HG02642 (cell line): Measurements from ENCODE around the gene TXNL1.
"Not testable (repeated sequence)": the region's sequence is repeated elsewhere in the genome, so short reads cannot be mapped to it uniquely, and the experiment has no call there.

ENCODE experiments used
- ATAC-seq: cut with Tn5 transposase; IDR thresholded peaks from one replicate; pipeline ENCODE4 v1.9.1; 2021; ENCODE audit warnings: mild to moderate bottlenecking; ENCODE audit not compliant: unreplicated experiment, poor library complexity

The TXNL1 gene

GRCh38 chr18:56638232-56639103, at the start of gene TXNL1:
TXNL1 (minus strand) TSS chr18:56638592; CDS start chr18:56638440, 152 bp downstream.
- ATAC-seq = peak; percentile 96

DNA sequence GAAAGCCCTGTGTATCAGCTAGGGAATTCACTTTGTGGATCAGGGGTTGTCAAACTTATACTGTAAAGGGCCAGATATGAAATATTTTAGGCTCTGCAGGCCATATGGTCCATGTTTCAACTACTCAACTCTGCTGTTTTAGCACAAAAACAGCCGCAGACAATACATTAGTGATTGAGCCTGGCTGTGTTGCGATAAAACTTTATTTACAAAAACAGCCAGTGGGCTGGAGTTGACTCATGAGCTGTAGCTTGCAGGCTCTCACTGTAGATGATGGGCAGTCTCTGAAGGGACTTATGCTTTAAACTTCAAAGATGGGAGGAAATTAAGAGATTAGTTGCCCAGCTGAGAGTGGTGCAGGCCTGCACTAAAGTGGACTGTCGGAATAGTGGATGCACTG, 45.9 kb upstream of the TXNL1 start:
- ATAC-seq = no peak

DNA sequence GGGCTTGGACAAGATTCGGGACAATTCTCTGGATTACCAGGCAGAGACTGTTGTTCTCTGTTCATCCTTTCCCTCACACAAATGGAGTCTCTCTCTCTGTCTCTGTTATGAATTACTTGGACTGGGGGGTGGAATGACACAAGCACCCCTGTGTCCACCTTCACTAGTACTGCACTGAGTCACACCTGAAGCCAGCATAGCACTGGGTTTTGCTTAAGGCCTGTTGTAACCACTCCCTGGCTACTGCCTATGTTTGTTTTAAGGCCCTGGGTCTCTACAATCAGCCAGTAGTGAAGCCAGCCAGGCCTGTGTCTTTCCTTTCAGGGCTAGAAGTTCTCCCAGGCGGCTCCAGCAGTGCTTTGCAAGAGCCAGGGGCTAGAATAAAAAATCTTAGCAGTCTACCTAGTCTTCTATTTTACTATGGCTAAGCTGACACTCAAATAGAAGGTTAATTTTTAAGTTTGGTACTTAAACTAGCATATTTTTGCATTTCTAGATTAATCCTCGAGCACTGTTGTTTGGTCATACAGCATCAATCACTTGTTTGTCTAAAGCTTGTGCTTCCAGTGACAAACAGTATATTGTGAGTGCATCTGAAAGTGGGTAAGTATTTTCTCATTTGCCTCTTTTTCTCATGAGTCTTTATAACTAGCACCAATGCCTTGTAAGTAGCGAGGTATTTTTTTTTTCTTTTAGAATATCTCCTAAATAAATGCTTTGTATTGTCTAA, 40.6 kb upstream of the TXNL1 start:
- no peak for ATAC-seq

GRCh38 chr18:56676639-56677038, 38.2 kb upstream of the TXNL1 start:
- no peak for ATAC-seq

DNA sequence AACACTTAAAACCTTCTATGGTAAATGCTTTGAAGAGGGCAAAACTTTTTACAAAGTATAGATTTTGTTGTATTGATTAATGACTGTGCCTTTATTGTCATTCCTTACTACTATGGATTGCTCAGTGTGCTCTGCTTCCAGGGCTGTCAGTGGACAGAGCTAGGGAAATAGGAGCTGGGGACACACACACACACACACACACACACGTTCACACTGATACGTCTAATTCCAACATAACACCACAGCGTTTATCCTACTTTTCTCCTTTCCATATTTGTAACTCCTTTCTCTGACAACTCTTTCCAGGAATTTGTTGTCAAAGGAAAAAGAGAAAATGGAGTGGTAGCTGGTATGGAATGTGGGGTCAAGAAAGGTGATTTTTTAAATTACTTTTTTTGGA, 34.6 kb upstream of the TXNL1 start:
- no peak for ATAC-seq

DNA sequence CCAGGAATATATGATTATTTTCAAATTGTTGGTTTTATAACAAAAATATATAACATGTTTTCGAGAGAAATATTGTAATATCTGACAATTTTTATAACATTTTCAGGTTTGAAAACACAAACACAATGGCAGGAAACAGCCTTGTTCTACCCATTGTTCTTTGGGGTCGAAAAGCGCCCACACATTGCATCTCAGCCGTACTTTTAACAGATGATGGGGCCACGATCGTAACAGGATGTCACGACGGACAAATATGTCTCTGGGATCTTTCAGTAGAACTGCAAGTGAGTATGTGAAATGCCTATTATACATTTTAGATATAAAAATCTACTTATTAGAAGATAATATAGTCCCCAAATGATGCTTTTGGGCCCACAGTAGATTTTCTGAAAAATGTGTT, 34.0 kb upstream of the TXNL1 start:
- ATAC-seq = no peak

GRCh38 chr18:56662902-56663301, 24.5 kb upstream of the TXNL1 start:
- ATAC-seq = no peak

GRCh38 chr18:56662502-56662901, 24.1 kb upstream of the TXNL1 start:
- no peak for ATAC-seq

GRCh38 chr18:56662063-56662408, 23.6 kb upstream of the TXNL1 start:
- ATAC-seq = no peak

DNA sequence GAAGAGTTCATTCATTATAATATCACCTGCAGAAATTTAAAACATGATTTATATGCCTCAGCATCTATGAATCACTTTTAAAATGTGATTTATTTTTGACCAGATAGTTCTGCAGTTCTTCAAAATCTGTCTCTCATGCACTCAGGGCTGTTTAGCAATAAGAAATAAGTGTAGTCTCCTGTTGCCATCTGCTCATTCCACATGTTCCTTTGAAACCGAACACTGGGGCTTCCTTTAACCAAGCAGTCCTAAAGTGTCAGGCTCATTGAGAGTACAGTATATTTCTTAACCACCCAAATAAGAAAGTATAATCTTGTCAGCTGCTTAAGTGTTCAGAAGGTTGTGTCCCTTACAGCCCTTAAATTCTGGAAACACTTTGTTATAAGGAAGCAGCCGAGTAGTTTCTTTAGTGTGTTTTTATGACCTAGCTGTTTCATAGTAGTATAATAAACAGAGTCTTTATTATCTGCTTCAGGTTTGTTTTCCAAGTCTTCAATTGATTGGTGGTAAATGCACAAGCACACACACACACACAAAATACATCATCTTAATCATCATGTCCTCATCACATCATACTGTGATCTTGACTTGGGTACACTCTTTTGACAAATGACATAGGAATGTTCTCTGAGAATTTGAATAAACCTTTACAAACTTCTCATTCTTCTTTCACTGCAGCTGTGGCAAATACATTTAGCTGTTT, 23.1 kb upstream of the TXNL1 start:
- no peak for ATAC-seq

DNA sequence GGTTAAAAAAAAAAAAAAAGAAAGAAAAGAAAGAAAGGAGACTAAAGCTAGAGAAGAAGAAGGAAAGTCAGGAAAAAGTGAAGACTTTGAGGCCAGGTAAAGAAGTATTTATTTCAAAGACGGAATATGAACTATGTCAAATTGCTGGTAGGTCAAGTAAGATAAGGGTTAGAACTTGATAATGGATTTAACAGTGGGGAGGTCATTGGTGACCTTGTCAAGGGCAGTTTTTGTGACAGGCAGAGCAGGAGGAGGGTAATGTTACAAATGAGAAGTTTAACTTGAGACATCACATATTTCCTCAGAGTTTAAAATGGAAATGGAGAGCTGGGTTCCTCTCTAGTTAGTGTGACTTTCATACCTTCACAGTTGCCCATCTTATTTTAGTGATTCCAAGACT, 22.3 kb upstream of the TXNL1 start:
- ATAC-seq = no peak

DNA sequence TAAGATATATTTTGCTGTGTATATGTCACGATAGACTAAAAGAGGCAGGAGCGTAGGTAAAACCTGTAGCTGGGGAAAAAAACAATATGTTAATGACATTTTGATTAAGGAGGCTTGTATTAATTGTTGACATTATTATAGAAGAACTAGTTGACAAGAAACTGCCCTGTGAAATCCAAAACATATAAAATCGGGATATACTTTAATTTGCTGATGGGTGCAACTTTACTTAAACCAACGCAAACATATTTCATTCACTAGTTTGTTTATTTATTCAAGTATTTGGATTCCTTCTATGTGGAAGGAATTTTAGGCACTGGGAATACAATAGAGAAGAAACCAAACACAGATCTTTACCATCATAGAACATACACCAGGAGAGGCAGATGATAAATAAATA, 20.7 kb upstream of the TXNL1 start:
- no peak for ATAC-seq

GRCh38 chr18:56658261-56658660, 19.9 kb upstream of the TXNL1 start:
- no peak for ATAC-seq

DNA sequence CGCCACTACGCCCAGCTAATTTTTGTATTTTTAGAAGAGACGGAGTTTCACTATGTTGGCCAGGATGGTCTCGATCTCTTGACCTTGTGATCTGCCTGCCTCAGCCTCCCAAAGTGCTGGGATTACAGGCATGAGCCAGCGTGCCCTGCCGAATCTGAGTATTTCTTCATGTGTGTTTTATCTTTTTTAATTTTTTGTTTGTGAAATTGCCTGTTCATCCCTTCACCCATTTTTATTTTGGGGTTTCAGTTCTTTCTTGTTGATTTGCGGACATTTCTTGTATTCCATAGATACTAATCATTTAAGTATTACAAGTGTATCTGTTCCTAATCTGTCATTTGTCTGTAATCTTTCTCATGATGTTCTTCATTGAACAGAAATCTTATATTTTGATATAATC, 15.9 kb upstream of the TXNL1 start:
- ATAC-seq = not testable (repeated sequence)

DNA sequence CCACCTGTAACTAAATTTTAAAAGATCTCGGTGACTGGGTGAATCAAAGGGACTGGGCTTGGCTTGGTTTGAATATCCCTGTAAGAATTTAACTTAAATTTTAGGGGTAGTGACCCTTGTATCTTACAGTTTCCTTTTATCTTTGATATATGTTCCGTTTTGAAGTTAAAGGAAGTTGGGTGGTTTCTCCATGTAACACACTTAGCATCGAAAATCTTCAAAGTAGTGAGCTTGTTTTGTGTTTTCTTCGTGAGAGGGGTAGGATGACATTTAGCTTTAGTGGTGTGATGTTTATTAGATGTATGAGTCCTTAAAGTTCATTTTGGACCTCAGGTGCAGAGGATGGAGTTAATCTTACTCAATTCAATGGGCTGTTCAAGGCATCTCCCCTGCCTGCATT, 14.4 kb upstream of the TXNL1 start:
- no peak for ATAC-seq

- ATAC-seq = no peak
Observed at GRCh38 chr18:56651771-56652092, 13.3 kb upstream of the TXNL1 start.

GRCh38 chr18:56650944-56651770, 12.8 kb upstream of the TXNL1 start, which contains the start of gene WDR7:
WDR7 (plus strand) TSS chr18:56651359; CDS start chr18:56672516, 21,157 bp downstream.
- ATAC-seq = peak; percentile 97

DNA sequence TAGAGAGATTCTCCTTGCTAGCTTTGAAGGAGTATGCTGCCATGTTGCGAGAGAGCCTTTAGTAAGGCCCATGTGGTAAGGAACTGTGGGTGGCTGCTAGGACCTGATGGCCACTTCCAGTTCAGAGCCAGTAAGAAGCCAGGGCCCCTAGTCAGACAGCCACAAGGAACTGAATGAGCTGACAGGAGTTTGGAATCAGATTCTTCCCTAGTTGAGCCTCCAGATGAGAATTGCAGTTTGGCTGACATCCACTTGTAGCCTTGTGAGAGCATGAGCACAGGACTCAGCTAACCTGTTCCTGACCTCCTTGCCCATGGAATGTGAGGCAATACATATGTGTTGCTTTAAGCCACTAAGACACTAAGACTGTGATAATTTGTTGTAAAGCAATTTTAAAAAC, 11.6 kb upstream of the TXNL1 start:
- ATAC-seq = no peak

GRCh38 chr18:56647951-56648893, 9.8 kb upstream of the TXNL1 start:
- ATAC-seq = no peak
